Suppressor macrophage (primary cell): Measurements from ENCODE around the gene KLF16.

Experiments used
- DNase-seq, 4 experiments: peaks; one replicate each; pipeline ENCODE4 v3.0.0-alpha.2; 2020 to 2022

KLF16 gene

GRCh38 chr19:1806184-1807029 is 57.0 kb downstream of the KLF16 start:
- DNase-seq, result no peak

GRCh38 chr19:1805401-1806183 is 57.8 kb downstream of the KLF16 start:
- no peak for DNase-seq

- no peak for DNase-seq
Measured at GRCh38 chr19:1804858-1805257, 58.5 kb downstream of the KLF16 start.
